Loucy (cell line): ENCODE measurements around the gene CACNG5.

ENCODE experiments used
- H2AFZ ChIP-seq: fragments of 200-600 bp; sonication (generic); 2 replicates; pipeline ENCODE4 v1.6.0; 2016; ENCODE audit warnings: antibody characterized with exemption, mild to moderate bottlenecking, low read length, moderate library complexity
- H3F3A ChIP-seq: fragments of 200-600 bp; 2 replicates; pipeline ENCODE4 v1.6.0; 2016; ENCODE audit warnings: antibody characterized with exemption, low read depth, mild to moderate bottlenecking
- H3K27me3 ChIP-seq: fragments of 200-600 bp; sonication (generic); 2 replicates; pipeline ENCODE4 v1.6.1; 2014; ENCODE audit warnings: low read length, mild to moderate bottlenecking; ENCODE audit not compliant: insufficient read depth, poor library complexity, severe bottlenecking
- H3K36me3 ChIP-seq: fragments of 200-600 bp; sonication (generic); 2 replicates; pipeline ENCODE4 v1.6.1; 2016; ENCODE audit warnings: low read length; ENCODE audit not compliant: insufficient read depth
- H3K4me1 ChIP-seq: fragments of 200-600 bp; sonication (generic); 2 replicates; pipeline ENCODE4 v1.5.1; 2014; ENCODE audit warnings: low read length, mild to moderate bottlenecking; ENCODE audit not compliant: insufficient read depth, poor library complexity, severe bottlenecking
- H3K4me2 ChIP-seq: fragments of 200-600 bp; sonication (generic); 2 replicates; pipeline ENCODE4 v1.6.0; 2014; ENCODE audit warnings: antibody characterized with exemption, low read length, low read depth, mild to moderate bottlenecking; ENCODE audit not compliant: poor library complexity, severe bottlenecking
- H3K4me3 ChIP-seq: fragments of 200-600 bp; sonication (generic); 2 replicates; pipeline ENCODE4 v1.5.1; 2014; ENCODE audit warnings: low read length, mild to moderate bottlenecking, mixed read lengths; ENCODE audit not compliant: poor library complexity, severe bottlenecking
- H3K79me2 ChIP-seq: fragments of 200-600 bp; sonication (generic); 2 replicates; pipeline ENCODE4 v1.6.1; 2014; ENCODE audit warnings: low read length; ENCODE audit not compliant: insufficient read depth
- H3K9ac ChIP-seq: fragments of 200-600 bp; sonication (generic); 2 replicates; pipeline ENCODE4 v1.6.0; 2014; ENCODE audit warnings: mild to moderate bottlenecking, low read depth, low read length, moderate library complexity; ENCODE audit not compliant: poor library complexity, severe bottlenecking
- H3K9me2 ChIP-seq: fragments of 200-600 bp; sonication (generic); replicated peaks from 2 replicates; pipeline ENCODE4 v1.6.1; 2016; ENCODE audit warnings: low read depth, low read length, mixed read lengths
- H3K9me3 ChIP-seq: fragments of 200-600 bp; sonication (generic); 2 replicates; pipeline ENCODE4 v1.6.1; 2014; ENCODE audit warnings: mild to moderate bottlenecking, antibody characterized with exemption, low read length, low read depth; ENCODE audit not compliant: insufficient read depth
- H4K20me1 ChIP-seq: fragments of 200-600 bp; sonication (generic); 2 replicates; pipeline ENCODE4 v1.6.0; 2014; ENCODE audit warnings: antibody characterized with exemption, low read length, mild to moderate bottlenecking; ENCODE audit not compliant: insufficient read depth, poor library complexity, severe bottlenecking
- CTCF ChIP-seq: fragments of 200-600 bp; sonication (generic); conservative IDR thresholded peaks from 2 replicates; pipeline ENCODE4 v1.5.1; 2014; ENCODE audit warnings: mild to moderate bottlenecking, antibody characterized with exemption, low read length
- EZH2phosphoT487 ChIP-seq: fragments of 200-600 bp; IDR thresholded peaks from 2 replicates; pipeline ENCODE4 v1.6.1; 2018; ENCODE audit warnings: antibody characterized with exemption, mild to moderate bottlenecking, moderate library complexity, borderline replicate concordance

CACNG5 gene

GRCh38 chr17:66920950-66921349, 86.0 kb downstream of the CACNG5 start:
- Histone ChIP-seq H3K9me3 (no peaks in the 10 kb centered on the region), H3K36me3 (no peaks in the 10 kb centered on the region), H4K20me1 (no peaks in the 10 kb centered on the region), H3F3A (no peaks in the 10 kb centered on the region), H3K79me2 (no peaks in the 10 kb centered on the region), H3K4me1 (no peaks in the 10 kb centered on the region), H3K9ac (no peak overlapping the region), H3K9me2 (no peaks in the 10 kb centered on the region), H3K4me2 (no peak overlapping the region), H2AFZ (no peak overlapping the region), H3K27me3 (no peaks in the 10 kb centered on the region), H3K4me3 (no peak overlapping the region)
- TF ChIP-seq CTCF (no peak), EZH2phosphoT487 (no peak)

DNA sequence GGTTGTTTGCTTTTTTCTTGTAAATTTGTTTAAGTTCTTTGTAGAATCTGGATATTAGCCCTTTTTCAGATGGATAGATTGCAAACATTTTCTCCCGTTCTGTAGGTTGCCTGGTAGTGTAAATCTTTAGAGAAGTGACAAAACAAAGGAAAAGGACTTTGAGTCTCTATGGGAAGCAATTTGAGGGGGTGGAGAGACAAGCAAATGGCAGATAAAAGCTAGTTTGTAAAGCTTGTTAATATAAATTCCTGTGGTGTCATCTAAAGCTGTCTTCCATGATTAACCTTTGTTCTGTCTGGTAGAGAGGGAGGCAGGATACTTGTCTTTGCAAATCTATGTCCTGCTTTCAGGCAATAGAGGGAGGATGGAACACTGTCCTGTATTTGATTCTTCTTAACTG, 89.0 kb downstream of the CACNG5 start:
- H3K9ac ChIP-seq: no peak overlapping the region
- H3K4me3 ChIP-seq: no peak overlapping the region
- H3K4me1 ChIP-seq: no peaks in the 10 kb centered on the region
- no peaks in the 10 kb centered on the region for H3F3A ChIP-seq
- H3K27me3 ChIP-seq: no peaks in the 10 kb centered on the region
- H3K9me3 ChIP-seq: no peaks in the 10 kb centered on the region
- H3K4me2 ChIP-seq: no peak overlapping the region
- no peaks in the 10 kb centered on the region for H3K9me2 ChIP-seq
- no peak overlapping the region for H2AFZ ChIP-seq
- no peaks in the 10 kb centered on the region for H4K20me1 ChIP-seq
- no peaks in the 10 kb centered on the region for H3K36me3 ChIP-seq
- TF ChIP-seq EZH2phosphoT487: no peak
- no peak for TF ChIP-seq CTCF
- no peaks in the 10 kb centered on the region for H3K79me2 ChIP-seq

GRCh38 chr17:66925811-66926500, 91.0 kb downstream of the CACNG5 start:
- Histone ChIP-seq H3K4me3 (no peak overlapping the region), H3K27me3 (no peaks in the 10 kb centered on the region), H3K9me3 (no peaks in the 10 kb centered on the region), H3K79me2 (no peaks in the 10 kb centered on the region), H3K9ac (no peak overlapping the region), H2AFZ (no peak overlapping the region), H3K9me2 (no peaks in the 10 kb centered on the region), H3K4me1 (no peaks in the 10 kb centered on the region), H3F3A (no peaks in the 10 kb centered on the region), H3K36me3 (no peaks in the 10 kb centered on the region), H4K20me1 (no peaks in the 10 kb centered on the region), H3K4me2 (no peak overlapping the region)
- TF ChIP-seq CTCF (no peak), EZH2phosphoT487 (no peak)
